Measurements from ENCODE around the gene GRID1.
"Not testable (repeated sequence)": the region's sequence is repeated elsewhere in the genome, so short reads cannot be mapped to it uniquely, and the experiment has no call there.

GRID1 gene

DNA sequence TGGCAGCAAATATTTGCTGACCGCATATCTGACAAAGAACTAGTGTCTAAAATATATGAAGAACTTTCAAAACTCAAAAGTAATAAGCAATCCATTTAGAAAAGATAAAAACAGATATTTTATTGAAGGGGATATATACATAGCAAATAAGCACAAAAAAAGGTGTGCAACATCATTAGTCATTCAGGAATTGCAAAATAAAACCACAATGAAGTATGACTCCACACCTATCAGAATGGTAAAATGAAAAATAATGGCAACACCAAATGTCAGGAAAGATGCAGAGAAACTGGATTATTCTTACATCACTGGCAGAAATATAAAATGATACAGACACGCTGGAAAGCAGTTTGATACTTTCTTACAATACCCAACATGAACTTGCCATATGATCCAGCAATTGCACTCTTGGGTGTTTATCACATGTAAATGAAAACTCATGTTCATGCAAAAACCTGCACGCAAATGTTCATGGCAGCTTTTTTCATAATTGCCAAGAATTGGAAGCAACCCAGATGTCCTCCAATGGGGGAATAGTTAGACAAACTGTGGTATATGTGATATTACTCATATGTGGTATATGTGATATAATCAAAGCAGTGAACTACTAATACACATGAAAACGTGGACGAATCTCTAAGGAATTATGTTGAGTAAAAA lies 645.5 kb downstream of the GRID1 start:
- no peak for DNase-seq (ENCODE audit: low read depth in 3 of 3)

DNA sequence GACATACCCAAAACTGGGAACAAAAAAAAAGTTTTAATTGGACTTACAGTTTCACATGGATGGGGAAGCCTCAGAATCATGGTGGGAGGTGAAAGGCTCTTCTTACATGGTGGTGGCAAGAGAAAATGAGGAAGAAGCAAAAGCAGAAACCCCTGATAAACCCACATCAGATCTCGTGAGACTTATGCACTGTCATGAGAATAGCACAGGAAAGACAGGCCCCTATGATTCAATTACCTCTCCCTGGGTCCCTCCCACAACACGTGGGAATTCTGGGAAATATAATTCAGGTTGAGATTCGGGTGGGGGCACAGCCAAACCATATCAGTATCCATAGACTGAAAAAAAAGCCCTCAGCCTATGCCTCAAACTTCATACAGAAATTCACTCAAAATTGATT lies 647.2 kb downstream of the GRID1 start:
- no peak for DNase-seq (ENCODE audit: low read depth in 3 of 3)

DNA sequence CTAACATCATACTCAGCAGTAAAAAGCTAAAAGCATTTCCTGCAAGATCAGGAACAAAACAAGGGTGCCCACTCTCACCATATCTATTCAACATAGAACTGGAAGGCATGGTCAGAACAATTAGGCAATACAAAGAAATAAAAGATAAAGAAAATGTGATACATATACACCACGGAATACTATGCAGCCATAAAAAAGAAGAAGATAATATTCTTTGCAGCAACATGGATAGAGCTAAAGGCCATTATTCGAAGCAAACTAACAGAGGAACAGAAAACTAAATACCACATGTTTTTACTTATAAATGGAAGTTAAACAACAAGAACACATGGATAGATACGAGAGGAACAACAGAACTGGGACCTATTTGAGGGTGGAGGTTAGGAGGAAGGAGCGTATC lies 652.7 kb downstream of the GRID1 start:
- no peak for DNase-seq (ENCODE audit: low read depth in 3 of 3)

DNA sequence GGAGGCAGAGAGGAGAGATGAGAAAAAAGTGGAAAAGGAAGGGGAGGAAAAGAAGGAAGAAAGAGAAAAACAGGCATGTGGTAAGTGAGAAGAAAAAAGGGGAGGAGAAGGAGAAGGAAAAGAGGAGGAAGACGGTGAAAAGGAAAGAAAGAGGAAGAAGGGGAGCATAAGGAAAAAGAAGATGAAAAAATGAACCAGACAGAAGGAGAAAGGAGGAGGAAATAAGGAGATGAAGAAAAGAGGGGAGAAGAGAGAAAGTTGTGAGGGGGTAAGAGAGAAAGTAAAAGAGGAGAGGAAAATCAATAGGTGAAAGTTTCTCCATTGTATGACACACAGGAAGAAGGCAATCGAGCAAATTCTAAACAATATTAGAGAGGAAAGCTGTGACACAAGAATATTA lies 663.8 kb downstream of the GRID1 start:
- no peak for DNase-seq (ENCODE audit: low read depth in 3 of 3)

DNA sequence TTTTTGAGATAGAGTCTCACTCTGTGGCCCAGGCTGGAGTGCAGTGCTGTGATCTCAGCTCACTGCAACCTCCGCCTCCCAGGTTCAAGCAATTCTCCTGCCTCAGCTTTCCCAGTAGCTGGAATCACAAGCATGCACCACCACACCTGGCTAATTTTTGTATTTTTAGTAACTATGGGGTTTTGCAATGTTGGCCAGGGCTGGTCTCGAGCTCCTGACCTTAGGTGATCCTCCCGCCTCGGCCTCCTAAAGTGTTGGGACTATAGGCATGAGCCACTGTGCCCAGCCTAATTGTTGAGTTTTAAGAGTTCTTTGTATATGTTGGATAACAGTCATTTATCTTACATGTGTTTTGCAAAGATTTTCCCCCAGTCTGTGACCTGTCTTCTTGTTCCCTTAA lies 667.5 kb downstream of the GRID1 start:
- not testable (repeated sequence) for DNase-seq (ENCODE audit: low read depth in 3 of 3)

DNA sequence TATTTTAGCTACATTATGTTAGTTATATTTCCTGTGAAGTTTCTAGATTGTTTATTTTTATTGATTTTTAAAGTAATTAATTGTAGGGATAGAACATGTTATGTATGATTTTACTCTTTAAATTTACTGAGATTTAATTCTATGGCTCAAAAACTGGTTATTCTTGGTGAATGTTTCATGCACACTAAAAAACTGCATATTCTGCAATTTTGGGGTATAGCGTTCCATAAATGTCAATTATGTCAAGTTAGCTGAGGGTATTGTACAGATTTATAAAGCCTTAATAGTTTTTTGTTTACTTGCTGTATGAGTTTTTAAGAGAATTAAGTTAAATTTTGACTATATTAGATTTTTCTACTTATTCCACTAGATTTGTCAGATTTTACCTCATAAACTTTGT lies 669.7 kb downstream of the GRID1 start:
- DNase-seq (ENCODE audit: low read depth in 3 of 3): no peak

DNA sequence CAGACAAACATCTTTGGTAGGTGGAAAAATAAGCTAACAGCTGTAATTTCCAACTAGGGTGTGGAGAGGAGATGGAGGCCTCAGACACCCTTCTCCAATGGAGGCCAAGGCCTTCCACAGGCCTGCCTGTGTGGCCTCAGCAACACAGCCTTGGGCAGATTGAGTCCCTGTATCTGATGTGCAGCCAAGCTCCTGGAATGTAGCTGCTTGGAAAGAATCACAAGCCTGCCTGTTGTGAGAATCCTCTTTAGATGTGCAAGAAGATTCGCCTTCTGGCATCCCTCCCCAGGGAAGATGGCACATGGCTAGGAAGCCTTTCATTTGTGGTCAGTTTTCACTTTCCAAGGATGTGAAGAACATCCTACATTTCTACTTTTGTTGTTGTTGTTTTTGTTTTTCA lies 684.0 kb downstream of the GRID1 start:
- DNase-seq (ENCODE audit: low read depth in 3 of 3): no peak

DNA sequence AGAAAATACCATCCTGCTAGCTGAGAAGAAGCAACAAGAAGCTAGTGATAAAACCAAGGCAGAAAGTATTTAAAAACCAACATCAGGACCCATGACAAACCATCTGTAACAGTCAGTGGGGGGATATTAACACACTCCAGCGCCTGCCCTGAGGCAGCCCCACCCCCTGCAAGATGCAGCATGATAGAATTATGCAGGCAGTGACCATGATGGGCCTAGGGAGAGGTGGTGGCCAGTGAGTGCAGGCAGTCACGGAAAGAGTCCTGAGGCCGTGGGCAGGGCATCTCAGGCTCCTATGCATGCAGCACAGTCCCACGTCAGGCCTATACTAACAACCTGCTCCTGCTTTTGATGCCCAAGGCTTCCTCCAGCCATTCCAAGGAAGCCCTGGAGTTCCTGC lies 686.9 kb downstream of the GRID1 start:
- no peak for DNase-seq (ENCODE audit: low read depth in 3 of 3)

DNA sequence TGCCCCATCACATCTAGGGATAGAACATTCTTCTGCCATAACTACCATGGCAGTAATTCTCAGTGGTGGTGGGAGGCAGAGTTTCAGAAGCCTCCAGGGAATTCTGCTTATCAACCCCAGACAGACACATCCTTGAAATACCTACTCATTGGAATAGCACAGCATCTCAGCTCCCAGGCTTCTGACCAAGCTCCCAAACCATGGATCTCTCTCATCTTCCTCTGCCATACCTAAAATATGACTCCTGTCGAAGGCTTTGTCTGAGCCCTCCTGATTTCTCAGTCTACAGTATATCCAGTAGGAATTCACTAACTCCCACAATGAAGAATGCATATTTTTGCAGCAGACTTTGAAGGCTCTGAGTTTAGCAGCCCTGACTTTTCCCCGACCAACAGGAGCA lies 687.5 kb downstream of the GRID1 start:
- no peak for DNase-seq (ENCODE audit: low read depth in 3 of 3)

DNA sequence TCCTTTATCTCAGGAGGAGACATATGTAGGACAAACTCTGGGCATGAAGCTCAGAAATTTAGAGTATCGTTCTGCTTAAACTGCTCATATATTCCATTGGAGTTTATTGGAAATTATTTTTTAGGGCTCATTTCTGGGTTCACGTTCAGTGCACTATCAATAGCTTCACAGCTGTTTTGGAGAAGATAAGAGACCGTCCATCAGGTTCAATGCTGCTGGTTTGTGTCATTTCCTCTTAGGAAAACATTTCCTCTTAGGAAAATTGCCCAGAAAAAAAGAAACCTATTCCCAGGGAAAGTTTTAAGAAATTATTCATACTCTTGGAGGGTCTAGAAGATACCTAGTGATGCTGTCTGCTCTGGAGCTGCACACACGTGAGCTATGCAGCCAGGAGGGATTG lies 691.7 kb downstream of the GRID1 start:
- no peak for DNase-seq (ENCODE audit: low read depth in 3 of 3)

DNA sequence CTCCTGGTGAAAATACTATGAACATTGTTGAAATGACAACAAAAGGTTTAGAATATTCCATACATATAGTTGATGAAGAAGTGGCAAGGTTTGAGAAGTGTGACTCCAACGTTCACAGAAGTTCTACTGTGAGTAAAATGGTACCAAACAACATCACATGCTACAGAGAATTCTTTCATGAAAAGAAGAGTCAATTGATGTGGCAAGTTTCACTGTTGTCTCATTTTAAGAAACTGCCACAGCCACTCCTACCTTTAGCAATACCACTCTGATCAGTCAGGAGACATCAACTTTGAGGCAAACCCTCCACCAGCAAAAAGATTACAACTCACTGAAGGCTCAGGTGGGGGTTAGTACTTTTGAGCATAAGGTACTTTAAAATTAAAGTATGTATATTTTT lies 693.3 kb downstream of the GRID1 start:
- DNase-seq (ENCODE audit: low read depth in 3 of 3): no peak

DNA sequence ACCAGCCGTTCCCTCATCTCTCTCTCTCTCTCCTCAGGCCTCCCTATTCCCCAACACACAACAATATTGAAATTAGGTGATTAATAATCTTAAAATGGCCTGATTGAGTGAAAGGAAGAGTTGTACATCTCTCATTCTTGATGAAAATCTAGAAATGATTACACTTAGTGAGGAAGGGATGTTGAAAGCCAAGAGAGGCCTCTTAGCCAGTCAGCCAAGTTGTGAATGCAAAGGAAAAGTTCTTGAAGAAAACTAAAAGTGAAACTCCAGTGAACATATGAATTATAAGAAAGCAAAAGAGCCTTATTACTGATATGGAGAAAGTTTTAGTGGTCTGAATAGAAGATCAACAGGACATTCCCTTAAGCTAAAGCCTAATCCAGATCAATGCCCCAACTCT lies 695.1 kb downstream of the GRID1 start:
- DNase-seq (ENCODE audit: low read depth in 3 of 3): no peak

DNA sequence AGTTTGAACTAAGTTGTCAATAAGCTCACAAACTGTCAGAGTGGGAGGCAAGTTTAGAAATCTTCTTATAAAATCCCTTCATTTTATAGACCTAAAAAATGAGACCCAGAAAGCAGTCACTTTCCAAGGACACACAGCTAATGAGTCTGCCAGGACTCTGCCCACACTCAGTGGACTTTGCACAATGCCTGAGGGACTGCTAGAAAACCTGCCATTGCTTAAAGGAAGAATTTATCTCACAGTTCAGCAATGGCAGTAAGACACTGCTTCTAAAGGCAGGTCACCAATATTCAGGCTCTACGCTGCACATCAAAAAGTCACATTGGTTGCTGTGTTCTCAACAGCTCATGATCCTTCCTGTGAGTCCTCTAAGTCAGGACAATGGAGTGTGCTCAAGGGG lies 698.1 kb downstream of the GRID1 start:
- no peak for DNase-seq (ENCODE audit: low read depth in 3 of 3)

DNA sequence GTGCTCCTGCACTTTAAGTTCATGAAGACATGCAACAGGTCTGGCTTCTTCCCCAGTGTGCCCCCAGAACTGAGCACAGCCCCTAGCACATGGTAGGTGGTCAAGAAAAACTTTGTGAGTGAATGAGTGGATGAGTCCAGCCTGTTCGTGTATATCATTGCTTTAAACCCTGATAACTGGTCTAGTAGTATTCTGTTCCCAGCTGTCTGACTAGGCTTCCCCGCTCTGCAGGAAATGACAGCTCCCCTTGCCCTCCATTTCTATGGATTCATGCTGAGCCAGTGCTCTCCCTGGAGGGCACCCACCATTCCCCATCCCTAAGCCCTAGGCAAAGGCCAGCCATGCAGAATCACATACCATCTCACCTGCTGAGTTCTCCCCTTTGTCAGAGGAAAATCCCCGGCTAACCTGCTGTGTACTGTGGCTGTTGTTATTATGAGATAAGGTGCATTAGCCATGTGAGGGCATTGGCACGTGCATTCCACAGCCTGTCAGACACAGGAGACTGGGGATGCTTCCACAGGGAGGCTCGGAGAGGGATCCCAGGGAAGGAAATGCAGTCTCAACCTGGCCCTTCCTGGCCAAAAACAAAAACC lies 698.9 kb downstream of the GRID1 start:
- no peak for DNase-seq (ENCODE audit: low read depth in 3 of 3)

DNA sequence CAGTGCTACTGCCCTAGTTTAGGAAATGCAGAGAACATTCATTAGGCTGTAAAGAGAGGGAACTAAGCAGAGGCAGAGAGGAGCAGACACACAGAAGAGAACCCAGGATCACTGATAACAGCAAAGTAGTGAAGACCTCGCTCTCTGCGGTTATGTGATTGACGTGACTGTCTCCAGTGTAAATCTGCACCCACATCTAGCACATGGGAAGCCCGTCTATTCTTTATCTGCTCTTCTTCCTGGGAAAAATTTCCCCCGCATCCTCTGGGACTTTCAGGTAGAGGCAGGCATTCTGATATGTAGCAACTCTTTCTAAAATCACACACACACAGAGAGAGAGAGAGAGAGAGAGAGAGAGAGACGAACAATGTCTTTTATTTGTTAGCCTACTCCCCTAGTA lies 699.6 kb downstream of the GRID1 start:
- DNase-seq (ENCODE audit: low read depth in 3 of 3): no peak

DNA sequence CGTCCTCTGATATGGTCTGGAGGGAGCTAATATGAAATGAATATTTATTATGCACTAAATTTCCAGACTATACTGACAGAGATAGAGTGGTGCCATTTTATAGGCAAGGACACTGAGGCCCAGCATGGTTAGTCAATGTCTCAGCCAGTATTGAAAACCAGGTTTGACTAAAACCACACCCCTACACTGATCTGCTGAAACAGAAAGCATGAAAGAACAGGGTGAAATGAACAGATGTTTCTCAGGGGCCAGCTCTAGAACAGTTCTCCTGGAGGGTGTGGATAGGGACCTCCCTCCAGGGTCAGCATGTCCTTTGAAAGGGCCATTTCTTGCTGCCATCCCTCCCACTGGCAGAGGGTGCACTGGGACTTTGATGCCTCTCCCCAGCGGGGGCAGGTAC lies 700.5 kb downstream of the GRID1 start:
- DNase-seq (ENCODE audit: low read depth in 3 of 3): no peak

DNA sequence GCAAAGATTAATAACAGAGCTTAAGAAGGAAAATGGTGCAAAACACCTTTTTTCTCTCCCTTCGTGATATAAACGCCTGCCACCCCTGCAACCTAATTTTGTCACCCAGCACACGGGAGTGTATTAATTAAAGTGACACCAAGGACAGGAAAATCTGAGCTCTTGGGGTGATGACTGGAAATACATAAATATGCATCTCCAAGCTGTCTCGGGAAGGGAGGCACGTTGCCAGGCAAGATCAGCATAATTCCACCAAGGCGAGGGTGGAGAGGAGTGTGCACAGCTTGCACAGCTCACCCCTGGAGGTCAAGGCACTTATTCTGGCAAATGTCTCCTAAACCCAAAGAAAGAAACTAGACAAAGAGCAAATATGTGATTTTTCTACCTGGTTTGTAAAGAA lies 700.9 kb downstream of the GRID1 start:
- DNase-seq (ENCODE audit: low read depth in 3 of 3): no peak

DNA sequence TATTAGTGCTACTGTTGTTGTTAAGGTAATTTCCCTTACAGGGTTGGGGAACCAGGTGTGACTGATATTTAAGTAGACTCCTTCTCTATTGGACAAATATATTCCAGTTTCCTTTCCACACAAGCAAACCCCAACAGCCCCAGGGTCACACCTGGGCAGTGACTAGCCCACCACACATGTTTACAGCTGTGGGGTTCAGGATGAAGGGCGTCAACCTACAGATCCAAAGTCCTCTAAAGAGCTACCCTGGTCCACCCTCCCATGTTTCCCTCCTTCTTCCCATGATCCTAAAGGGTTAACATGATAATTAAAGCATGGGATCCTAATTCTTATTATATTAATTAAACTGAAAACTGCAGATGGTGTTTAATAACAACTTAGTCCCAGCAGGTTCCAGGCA lies 701.5 kb downstream of the GRID1 start:
- DNase-seq (ENCODE audit: low read depth in 3 of 3): no peak

DNA sequence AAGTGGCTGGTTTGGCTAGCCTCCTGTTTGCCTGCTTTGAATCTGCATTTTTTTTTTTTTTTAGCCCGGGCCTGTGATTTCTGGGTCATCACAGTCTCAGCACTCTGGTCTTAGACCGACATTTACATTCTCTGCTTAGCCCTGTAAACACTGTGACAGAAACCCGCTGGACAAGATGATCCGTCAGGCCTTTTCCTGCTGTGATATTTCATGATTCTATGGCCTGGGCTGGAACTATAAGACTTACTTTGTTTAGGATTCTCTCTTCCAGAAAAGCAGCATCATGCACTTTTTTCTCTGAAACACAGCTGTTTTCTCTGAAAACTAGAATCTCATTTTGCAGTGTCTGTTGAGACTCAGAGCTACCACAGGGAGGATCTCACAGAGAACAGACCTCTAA lies 705.5 kb downstream of the GRID1 start:
- no peak for DNase-seq (ENCODE audit: low read depth in 3 of 3)

DNA sequence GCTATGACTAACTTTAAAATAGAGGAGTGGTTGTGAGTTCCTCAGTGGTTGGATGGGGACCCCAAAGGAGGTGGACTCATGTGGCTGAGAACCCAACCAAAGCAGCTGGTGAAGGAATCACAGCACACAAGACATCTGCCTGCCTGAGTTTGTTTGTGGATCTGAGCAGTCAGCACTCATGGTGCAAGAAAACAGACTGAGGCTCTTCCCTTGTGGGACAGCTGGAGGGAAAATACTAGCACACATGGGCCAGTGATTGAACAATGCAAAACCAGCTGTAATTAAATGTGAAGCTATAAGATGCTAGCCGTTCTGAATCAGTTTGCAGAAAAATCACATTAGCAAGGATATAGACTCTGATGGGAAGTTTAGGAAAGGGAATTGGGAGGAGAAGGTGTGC lies 707.3 kb downstream of the GRID1 start:
- DNase-seq (ENCODE audit: low read depth in 3 of 3): no peak

DNA sequence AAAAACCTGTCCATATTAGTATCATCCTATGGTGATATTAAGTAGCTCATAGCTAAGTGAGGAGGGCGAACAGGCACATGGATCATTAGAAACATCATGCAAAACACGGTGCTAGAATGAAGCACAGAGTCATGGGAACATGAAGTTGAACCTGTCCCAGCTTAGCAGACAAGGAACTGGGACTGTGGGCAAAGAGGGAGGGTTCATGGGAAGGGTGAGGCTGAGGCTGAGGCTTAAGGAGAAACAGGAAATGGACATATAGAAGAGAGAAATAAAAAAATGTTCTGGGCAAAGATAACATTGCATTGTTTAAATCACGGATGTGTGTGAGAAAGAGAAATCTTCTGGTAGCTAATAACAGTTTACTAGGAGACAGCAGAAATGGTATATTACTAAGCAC lies 708.1 kb downstream of the GRID1 start:
- no peak for DNase-seq (ENCODE audit: low read depth in 3 of 3)

DNA sequence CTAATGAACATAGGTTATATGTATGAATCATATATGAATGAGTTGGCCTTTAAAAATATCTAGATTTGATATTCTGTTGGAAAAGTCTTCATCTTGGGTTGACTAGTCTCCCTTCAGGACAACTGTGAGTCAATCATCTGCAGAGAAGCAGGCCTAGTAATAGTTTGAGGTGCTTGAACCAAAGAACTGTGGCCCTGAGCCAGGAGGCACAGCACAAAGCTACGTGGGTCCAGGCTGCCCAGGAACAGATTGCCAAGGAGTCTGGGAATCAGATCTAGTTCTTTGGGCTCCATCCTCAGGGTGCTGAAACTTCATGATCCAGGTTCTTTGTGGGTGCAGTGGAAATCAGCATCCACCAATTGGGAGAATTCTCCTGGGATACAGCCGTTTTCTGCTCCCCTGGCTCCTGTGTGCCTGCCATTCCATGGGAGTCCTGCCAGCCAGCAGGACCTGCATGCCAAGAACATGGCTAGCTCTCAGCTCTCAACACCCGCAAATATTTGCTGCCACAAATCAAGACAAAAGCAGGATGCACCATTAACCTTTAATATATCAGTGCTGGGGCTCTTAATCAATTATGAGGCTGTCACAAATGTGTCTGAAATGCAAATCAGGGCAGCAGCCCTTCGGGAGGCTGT lies 709.0 kb downstream of the GRID1 start:
- no peak for DNase-seq (ENCODE audit: low read depth in 3 of 3)

DNA sequence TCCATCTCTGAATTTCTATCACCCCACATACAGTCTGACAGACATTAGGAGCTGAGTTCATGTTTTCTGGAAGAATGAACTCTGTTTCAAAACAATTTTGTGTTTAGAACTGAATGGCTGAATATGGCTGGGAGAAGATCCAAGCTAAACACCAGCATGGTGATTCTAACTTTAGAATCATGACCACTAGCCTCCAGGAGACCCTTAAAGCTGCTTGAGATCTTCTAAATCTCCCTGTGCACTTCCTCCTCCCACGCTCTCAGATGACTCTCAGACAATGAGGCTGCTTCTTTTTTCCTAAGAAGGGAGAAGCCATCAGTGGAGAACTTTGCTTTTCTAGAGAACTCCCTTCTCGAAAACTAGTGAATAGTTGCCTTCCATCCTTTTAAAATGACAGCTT lies 711.2 kb downstream of the GRID1 start:
- no peak for DNase-seq (ENCODE audit: low read depth in 3 of 3)

DNA sequence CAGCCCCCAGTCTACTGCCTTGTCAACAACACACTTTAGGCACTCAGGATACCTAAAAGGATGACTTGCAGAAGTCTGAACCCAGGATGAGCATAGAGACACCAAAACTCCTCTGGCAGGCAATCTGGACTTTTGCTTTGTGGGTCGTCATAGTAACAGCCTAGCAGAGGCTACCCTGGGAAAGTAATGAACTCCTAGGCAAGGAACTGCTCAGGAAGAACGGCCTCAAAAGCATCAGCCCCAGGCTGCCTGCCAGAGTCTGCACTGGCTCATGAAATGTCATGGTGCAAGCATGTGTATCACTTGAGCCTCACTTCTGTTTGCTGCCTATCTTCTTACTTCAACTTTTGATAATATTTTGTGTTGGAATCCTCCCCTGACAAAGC lies 715.1 kb downstream of the GRID1 start:
- no peak for DNase-seq (ENCODE audit: low read depth in 3 of 3)

Data from stimulated activated CD4-positive, alpha-beta T cell treated with anti-CD3 and anti-CD28 coated beads, TNF-alpha, amount 100 ng/mL, for 48 hours (primary cell).